GM10266 (cell line): ENCODE results near the gene WBP4.
"Not testable (repeated sequence)": the region's sequence is repeated elsewhere in the genome, so short reads cannot be mapped to it uniquely, and the experiment has no call there.

Experiments used
- DNase-seq: peaks from one replicate; pipeline ENCODE4 v3.0.0; 2012; ENCODE audit errors: extremely low spot score
- TF ChIP-seq, protein P1 (sequence below): IDR thresholded peaks from 2 replicates; pipeline ENCODE4 v1.5.1; 2012; ENCODE audit warnings: mild to moderate bottlenecking, low read depth; ENCODE audit not compliant: control insufficient read depth, insufficient read depth; ENCODE audit errors: missing control alignments

Gene WBP4

DNA sequence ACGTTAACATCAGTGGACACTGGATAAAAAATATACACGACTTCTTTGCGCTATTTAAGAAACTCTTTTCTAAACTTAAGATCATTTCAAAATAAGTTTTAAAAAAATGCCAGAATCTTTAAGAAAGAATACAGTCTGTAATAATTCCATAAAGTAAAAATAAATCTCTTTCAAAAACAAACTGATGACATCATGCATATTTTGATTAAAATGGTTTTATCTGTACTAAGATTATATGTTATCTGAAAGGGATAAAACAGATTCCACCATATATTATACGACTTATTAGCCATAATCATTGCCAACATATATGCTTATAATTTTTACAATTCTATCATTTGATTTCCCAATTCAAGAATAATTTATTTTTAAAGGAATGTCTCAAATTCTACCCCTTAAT lies 26.9 kb upstream of the WBP4 start:
- TF ChIP-seq, protein P1, sequence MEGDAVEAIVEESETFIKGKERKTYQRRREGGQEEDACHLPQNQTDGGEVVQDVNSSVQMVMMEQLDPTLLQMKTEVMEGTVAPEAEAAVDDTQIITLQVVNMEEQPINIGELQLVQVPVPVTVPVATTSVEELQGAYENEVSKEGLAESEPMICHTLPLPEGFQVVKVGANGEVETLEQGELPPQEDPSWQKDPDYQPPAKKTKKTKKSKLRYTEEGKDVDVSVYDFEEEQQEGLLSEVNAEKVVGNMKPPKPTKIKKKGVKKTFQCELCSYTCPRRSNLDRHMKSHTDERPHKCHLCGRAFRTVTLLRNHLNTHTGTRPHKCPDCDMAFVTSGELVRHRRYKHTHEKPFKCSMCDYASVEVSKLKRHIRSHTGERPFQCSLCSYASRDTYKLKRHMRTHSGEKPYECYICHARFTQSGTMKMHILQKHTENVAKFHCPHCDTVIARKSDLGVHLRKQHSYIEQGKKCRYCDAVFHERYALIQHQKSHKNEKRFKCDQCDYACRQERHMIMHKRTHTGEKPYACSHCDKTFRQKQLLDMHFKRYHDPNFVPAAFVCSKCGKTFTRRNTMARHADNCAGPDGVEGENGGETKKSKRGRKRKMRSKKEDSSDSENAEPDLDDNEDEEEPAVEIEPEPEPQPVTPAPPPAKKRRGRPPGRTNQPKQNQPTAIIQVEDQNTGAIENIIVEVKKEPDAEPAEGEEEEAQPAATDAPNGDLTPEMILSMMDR: no peak
- no peak for DNase-seq

- TF ChIP-seq, protein P1: no peak
- DNase-seq: no peak
Measured at GRCh38 chr13:41034881-41035280, 26.4 kb upstream of the WBP4 start.

- not testable (repeated sequence) for DNase-seq
Measured at GRCh38 chr13:41036557-41036956, 24.8 kb upstream of the WBP4 start.

DNA sequence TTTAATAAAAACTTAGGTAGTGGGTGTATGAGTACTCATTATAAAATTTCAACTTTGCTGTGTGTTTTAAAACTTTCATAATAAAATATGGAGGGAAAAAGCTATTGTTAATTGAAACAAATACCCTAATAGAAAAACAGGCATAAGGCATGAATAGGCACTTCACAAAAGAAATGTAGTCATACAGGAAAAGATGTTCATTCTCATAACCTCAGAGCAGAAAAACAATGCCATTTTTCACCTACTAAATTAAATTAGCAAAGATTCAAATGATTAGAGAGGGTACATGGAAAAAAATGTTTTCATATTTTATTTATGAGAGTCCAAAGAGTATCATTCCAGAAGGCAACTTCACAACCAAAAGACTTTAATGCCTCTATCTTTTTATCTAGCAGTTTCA lies 21.6 kb upstream of the WBP4 start:
- TF ChIP-seq, protein P1: no peak
- DNase-seq: no peak

GRCh38 chr13:41040584-41041334 lies 20.6 kb upstream of the WBP4 start:
- TF ChIP-seq, protein P1: no peak
- DNase-seq: no peak

GRCh38 chr13:41042419-41042818 lies 18.9 kb upstream of the WBP4 start:
- not testable (repeated sequence) for DNase-seq

DNA sequence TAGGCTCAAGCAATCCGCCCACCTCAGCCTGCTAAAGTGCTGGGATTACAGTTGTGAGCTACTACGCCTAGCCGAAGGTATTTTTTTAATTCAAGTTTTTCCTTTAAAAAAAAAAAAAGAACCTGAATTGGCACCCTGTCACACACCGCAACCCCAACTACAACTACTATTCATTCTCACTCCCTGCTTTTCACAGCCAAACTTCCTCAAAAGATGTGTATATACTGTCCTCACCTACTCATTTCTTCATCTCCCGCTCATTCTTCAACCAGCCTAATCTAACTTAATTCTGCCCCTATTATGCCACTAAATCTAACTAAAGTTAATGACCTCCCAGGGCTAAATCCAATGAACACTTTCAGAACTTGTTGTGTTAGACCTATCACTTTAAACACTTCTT lies 12.7 kb upstream of the WBP4 start:
- TF ChIP-seq, protein P1: no peak
- DNase-seq: no peak

DNA sequence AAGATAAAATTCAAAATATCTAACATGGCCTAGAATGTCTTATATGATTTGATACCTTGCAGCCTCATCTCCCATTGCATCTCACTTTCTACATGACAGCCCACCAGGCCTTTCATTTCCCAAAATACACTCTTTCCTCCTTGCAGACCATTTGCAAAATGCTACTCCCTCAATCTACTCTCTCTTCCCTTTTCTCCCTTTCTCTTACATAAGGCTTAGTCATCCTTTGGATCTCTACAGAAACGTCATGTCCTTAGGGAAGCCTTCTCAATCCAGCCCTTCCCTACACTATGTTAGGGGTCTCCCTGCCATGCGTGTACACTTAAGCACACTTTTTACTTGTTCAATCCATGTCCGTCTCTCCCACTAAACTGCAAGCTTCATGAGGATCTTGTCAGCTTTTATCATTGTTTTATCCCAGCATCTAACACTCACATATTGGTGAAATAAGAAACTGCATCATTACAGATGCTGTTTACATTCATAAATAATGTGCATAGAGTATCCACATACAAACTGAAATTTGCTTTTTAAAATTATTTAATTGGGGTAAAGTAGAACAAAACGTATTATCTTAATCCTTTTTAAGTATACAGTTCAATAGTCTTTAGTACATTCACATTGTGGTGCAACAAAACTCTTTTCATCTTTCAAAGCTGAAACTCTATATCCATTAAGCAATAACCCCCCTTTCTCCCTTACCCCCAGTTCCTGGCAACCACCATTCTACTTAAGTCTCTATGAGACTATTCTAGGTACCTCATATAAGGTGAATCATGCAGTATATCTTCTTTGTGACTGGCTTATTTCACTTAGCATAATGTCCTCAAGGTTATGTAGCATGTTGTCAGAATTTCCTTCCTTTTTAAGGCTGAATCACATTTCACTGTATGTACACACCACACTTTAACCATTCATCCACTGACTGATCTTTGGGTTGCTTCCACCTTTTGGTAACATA lies 11.5 kb upstream of the WBP4 start:
- no peak for DNase-seq
- TF ChIP-seq, protein P1: no peak
